ENCODE measurements around the gene ARHGAP31. TPM values are rescaled to one million over a fixed set of nuclear protein-coding genes. Genes with fewer than 3 reads are reported as not detected.

The ARHGAP31 gene
- total RNA-seq, 1 donor from 2014 or later = 23.7 TPM

- H3K36me3 Mint-ChIP-seq (ENCODE audit: low read depth) = peaks cover 8% of the 10 kb centered on the region
- peaks cover 2% of the 10 kb centered on the region for H3K9me3 Mint-ChIP-seq
- TF ChIP-seq, protein P1, sequence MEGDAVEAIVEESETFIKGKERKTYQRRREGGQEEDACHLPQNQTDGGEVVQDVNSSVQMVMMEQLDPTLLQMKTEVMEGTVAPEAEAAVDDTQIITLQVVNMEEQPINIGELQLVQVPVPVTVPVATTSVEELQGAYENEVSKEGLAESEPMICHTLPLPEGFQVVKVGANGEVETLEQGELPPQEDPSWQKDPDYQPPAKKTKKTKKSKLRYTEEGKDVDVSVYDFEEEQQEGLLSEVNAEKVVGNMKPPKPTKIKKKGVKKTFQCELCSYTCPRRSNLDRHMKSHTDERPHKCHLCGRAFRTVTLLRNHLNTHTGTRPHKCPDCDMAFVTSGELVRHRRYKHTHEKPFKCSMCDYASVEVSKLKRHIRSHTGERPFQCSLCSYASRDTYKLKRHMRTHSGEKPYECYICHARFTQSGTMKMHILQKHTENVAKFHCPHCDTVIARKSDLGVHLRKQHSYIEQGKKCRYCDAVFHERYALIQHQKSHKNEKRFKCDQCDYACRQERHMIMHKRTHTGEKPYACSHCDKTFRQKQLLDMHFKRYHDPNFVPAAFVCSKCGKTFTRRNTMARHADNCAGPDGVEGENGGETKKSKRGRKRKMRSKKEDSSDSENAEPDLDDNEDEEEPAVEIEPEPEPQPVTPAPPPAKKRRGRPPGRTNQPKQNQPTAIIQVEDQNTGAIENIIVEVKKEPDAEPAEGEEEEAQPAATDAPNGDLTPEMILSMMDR (IDR thresholded peaks at IDR 0.05) = no peak
- POLR2A ChIA-PET = interaction anchor here (0.9 to 1.6 kb wide), 2 partner anchors 8 to 16 kb away, joined by 3 to 6 read pairs; no protein-coding TSS in a partner anchor
- H3K27me3 Mint-ChIP-seq = no peaks in the 10 kb centered on the region
- H3K4me1 Mint-ChIP-seq = peaks cover 29% of the 10 kb centered on the region
- intact Hi-C loops (cut with micrococcal nuclease) = no loop called here
- CTCF ChIA-PET = interaction anchor here (0.6 kb wide), 1 partner anchor 64 kb away, joined by 3 read pairs; no protein-coding TSS in a partner anchor
- DNase-seq (no peak), ATAC-seq (ENCODE audit: low read depth) (no peak)
- no peak overlapping the region for H3K27ac Mint-ChIP-seq
- H3K4me3 Mint-ChIP-seq = no peak overlapping the region
These were observed 44.6 kb downstream of the ARHGAP31 start for GRCh38 chr3:119338754-119339153.

DNA sequence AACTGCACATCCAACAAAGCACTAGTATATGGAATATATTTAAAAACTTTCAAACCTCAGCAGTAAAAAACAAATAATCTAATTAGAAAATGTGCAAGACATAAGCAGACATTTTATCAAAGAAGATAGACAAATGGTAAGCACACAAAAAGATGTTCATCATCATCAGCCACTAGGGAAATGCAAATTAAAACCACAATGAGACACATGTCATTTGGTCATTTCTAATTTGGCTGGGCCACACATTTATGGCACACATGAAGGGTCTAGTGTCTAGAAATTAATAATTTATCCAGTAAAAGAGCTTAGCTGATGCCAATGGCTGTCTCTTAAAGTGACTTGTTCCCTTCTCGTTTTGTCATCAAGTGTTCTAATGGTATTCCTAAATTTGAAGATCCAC is 45.8 kb downstream of the ARHGAP31 start:
- no peak overlapping the region for H3K27ac Mint-ChIP-seq
- DNase-seq (no peak), ATAC-seq (ENCODE audit: low read depth) (peak; percentile 40)
- TF ChIP-seq, protein P1 (IDR thresholded peaks at IDR 0.05) = no peak
- no peaks in the 10 kb centered on the region for H3K27me3 Mint-ChIP-seq
- ChIA-PET POLR2A (interaction anchor here (0.7 to 1.0 kb wide), 2 partner anchors 12 to 46 kb away, joined by 3 to 4 read pairs; partner anchors contain the start of gene ARHGAP31), CTCF (no interaction called here)
- peaks cover 5% of the 10 kb centered on the region for H3K36me3 Mint-ChIP-seq (ENCODE audit: low read depth)
- H3K9me3 Mint-ChIP-seq = peaks cover 2% of the 10 kb centered on the region
- H3K4me3 Mint-ChIP-seq = no peak overlapping the region
- peaks cover 31% of the 10 kb centered on the region for H3K4me1 Mint-ChIP-seq
- intact Hi-C loops (cut with micrococcal nuclease) = loop anchor here (1.0 kb wide), 1 partner anchor 17 kb away; no protein-coding TSS in a partner anchor

GRCh38 chr3:119340446-119340845 is 46.3 kb downstream of the ARHGAP31 start:
- H3K36me3 Mint-ChIP-seq (ENCODE audit: low read depth) = peaks cover 5% of the 10 kb centered on the region
- ATAC-seq (ENCODE audit: low read depth) = no peak
- TF ChIP-seq, protein P1 (IDR thresholded peaks at IDR 0.05) = no peak
- H3K9me3 Mint-ChIP-seq = peaks cover 2% of the 10 kb centered on the region
- peaks cover 31% of the 10 kb centered on the region for H3K4me1 Mint-ChIP-seq
- H3K27ac Mint-ChIP-seq = no peak overlapping the region
- intact Hi-C loops (cut with micrococcal nuclease) = loop anchor here (1.0 kb wide), 1 partner anchor 17 kb away; no protein-coding TSS in a partner anchor
- no peak overlapping the region for H3K4me3 Mint-ChIP-seq
- no peak for DNase-seq
- CTCF ChIA-PET = no interaction called here
- no peaks in the 10 kb centered on the region for H3K27me3 Mint-ChIP-seq
- POLR2A ChIA-PET = interaction anchor here (1.0 kb wide), 1 partner anchor 46 kb away, joined by 3 read pairs; the partner anchor contains the start of gene ARHGAP31

GRCh38 chr3:119342176-119342575 is 48.0 kb downstream of the ARHGAP31 start:
- Mint-ChIP-seq H3K27ac (no peak overlapping the region), H3K36me3 (ENCODE audit: low read depth) (peaks cover 4% of the 10 kb centered on the region), H3K9me3 (peaks cover under 1% of the 10 kb centered on the region), H3K27me3 (no peaks in the 10 kb centered on the region), H3K4me3 (no peak overlapping the region), H3K4me1 (peaks cover 31% of the 10 kb centered on the region)
- DNase-seq (no peak), ATAC-seq (ENCODE audit: low read depth) (no peak)
- ChIA-PET POLR2A (interaction anchor here (1.3 kb wide), 1 partner anchor 48 kb away, joined by 3 read pairs; the partner anchor contains the start of gene ARHGAP31), CTCF (no interaction called here)
- intact Hi-C loops (cut with micrococcal nuclease) = loop anchor here (2.0 kb wide), 1 partner anchor 67 kb away; no protein-coding TSS in a partner anchor
- TF ChIP-seq, protein P1 (IDR thresholded peaks at IDR 0.05) = no peak

DNA sequence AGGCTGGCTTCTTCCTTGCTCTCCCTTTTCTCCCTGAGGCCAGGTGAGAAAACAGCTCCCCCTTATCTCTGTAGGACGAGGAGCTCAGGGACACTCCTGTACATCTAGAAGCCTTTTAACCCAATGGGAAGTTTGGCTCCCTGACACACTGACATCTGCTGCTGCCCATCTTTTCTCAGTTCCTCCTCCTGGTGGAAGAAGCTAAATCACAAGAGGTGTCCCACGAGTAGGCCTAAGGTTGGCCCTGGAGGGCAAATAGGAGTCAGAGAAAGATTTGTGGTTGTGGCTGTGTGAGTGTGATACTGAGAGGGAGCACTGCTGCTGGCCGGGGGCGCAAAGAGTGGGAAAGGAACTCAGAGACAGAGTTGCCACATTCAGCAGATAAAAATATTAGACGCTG is 49.5 kb downstream of the ARHGAP31 start:
- POLR2A ChIA-PET = no interaction called here
- TF ChIP-seq, protein P1 (IDR thresholded peaks at IDR 0.05) = no peak
- H3K9me3 Mint-ChIP-seq = no peaks in the 10 kb centered on the region
- intact Hi-C loops (cut with micrococcal nuclease) = loop anchor here (2.0 kb wide), 1 partner anchor 69 kb away; no protein-coding TSS in a partner anchor
- H3K4me1 Mint-ChIP-seq = peaks cover 31% of the 10 kb centered on the region
- no peaks in the 10 kb centered on the region for H3K27me3 Mint-ChIP-seq
- no peak overlapping the region for H3K4me3 Mint-ChIP-seq
- ATAC-seq (ENCODE audit: low read depth) (peak; percentile 74), DNase-seq (no peak)
- H3K27ac Mint-ChIP-seq = peak overlapping the region; percentile 6
- CTCF ChIA-PET = interaction anchor here (1.8 to 2.6 kb wide), 2 partner anchors 9 to 69 kb away, joined by 4 to 8 read pairs; no protein-coding TSS in a partner anchor
- H3K36me3 Mint-ChIP-seq (ENCODE audit: low read depth) = no peaks in the 10 kb centered on the region
